OCI-LY7 (cell line): Measurements from ENCODE around the gene HSPB2. TPM values are rescaled to one million over a fixed set of nuclear protein-coding genes. Genes with fewer than 3 reads are reported as not detected.

Experiments
- BruUV-seq: library from RNA; stranded (reverse); fragments of 400-500 nt; replicated peaks from 2 replicates; lab custom pipeline; 2021; lab: Mats Ljungman, UMichigan
- CTCF ChIA-PET: fragments of 300-600 bp; sonication (Branson Sonifier 250); formaldehyde crosslinking; loops from one replicate; lab custom pipeline; 2022; ENCODE audit warnings: antibody characterized with exemption; ENCODE audit not compliant: unreplicated experiment; lab: Charles Lee
- POLR2A ChIA-PET: fragments of 300-600 bp; sonication (Branson Sonifier 250); formaldehyde crosslinking; loops from one replicate; lab custom pipeline; 2022; ENCODE audit warnings: antibody characterized with exemption; lab: Charles Lee
- DNase-seq: peaks from one replicate; pipeline ENCODE4 v3.0.0-alpha.2; 2015; ENCODE audit warnings: low spot score
- H2AFZ ChIP-seq: fragments of 200-600 bp; sonication (generic), shearing (Covaris generic); 2 replicates; pipeline ENCODE4 v1.6.1; 2014; ENCODE audit warnings: mild to moderate bottlenecking, antibody characterized with exemption, low read length, moderate library complexity
- H3K27ac ChIP-seq: fragments of 200-600 bp; sonication (generic); 2 replicates; pipeline ENCODE4 v1.5.1; 2014; ENCODE audit warnings: mixed run types, low read depth, mild to moderate bottlenecking, moderate library complexity, low read length, inconsistent platforms; ENCODE audit not compliant: poor library complexity, severe bottlenecking
- H3K36me3 ChIP-seq: fragments of 200-600 bp; sonication (generic); 2 replicates; pipeline ENCODE4 v1.6.1; 2014; ENCODE audit warnings: mild to moderate bottlenecking, antibody characterized with exemption, low read length, moderate library complexity, mixed read lengths; ENCODE audit not compliant: insufficient read depth
- H3K4me1 ChIP-seq: fragments of 200-600 bp; sonication (generic); 2 replicates; pipeline ENCODE4 v1.5.1; 2014; ENCODE audit warnings: mild to moderate bottlenecking, low read length; ENCODE audit not compliant: insufficient read depth, poor library complexity, severe bottlenecking
- H3K4me2 ChIP-seq: fragments of 200-600 bp; sonication (generic); 2 replicates; pipeline ENCODE4 v1.6.1; 2014; ENCODE audit warnings: mild to moderate bottlenecking, low read length
- H3K4me3 ChIP-seq: fragments of 200-600 bp; sonication (generic); 2 replicates; pipeline ENCODE4 v1.5.1; 2014; ENCODE audit warnings: mild to moderate bottlenecking, low read depth, low read length; ENCODE audit not compliant: poor library complexity, severe bottlenecking
- H3K79me2 ChIP-seq: fragments of 200-600 bp; sonication (generic); 2 replicates; pipeline ENCODE4 v1.6.1; 2016; ENCODE audit warnings: low read depth, mild to moderate bottlenecking, low read length, moderate library complexity, mixed read lengths; ENCODE audit not compliant: insufficient read depth
- H3K9me2 ChIP-seq: fragments of 200-600 bp; sonication (generic); 2 replicates; pipeline ENCODE4 v1.6.1; 2016; ENCODE audit warnings: mild to moderate bottlenecking, low read length, mixed read lengths; ENCODE audit not compliant: insufficient read depth
- H3K9me3 ChIP-seq: fragments of 200-600 bp; sonication (generic); 2 replicates; pipeline ENCODE4 v1.6.1; 2014; ENCODE audit warnings: mild to moderate bottlenecking, mixed run types, low read length, mixed read lengths
- H4K20me1 ChIP-seq: fragments of 200-600 bp; sonication (generic); 2 replicates; pipeline ENCODE4 v1.6.1; 2014; ENCODE audit warnings: mild to moderate bottlenecking, antibody characterized with exemption, low read length, moderate library complexity, mixed read lengths; ENCODE audit not compliant: insufficient read depth
- EZH2phosphoT487 ChIP-seq: fragments of 200-600 bp; sonication (generic); IDR thresholded peaks from 2 replicates; pipeline ENCODE4 v1.6.1; 2018; ENCODE audit warnings: low read depth, borderline replicate concordance, mild to moderate bottlenecking, mixed run types, antibody characterized with exemption, low read length, moderate library complexity, mixed read lengths
- intact Hi-C: fragments of 100-400 bp; cut with micrococcal nuclease; formaldehyde crosslinking; loops from one replicate; pipeline ENCODE4 v1.10.0; 2022; ENCODE audit not compliant: unreplicated experiment
- total RNA-seq, 2 experiments: library from RNA; depleted of rRNA in 1 of 2; stranded (reverse); fragments of >200 nt in 1 of 2; shearing (Covaris generic) in 1 of 2; gene quantifications; 2 replicates each; pipeline ENCODE4 v1.2.3, GENCODE V29; 2014 to 2022
- TF ChIP-seq, protein P1 (sequence below): fragments of 200-600 bp; sonication (generic); conservative IDR thresholded peaks from 2 replicates; pipeline ENCODE4 v1.5.1; 2014; ENCODE audit warnings: mild to moderate bottlenecking, antibody characterized with exemption, low read length, moderate library complexity, mixed read lengths

Gene HSPB2
- total RNA-seq, 2 experiments from 2014 or later: not detected

DNA sequence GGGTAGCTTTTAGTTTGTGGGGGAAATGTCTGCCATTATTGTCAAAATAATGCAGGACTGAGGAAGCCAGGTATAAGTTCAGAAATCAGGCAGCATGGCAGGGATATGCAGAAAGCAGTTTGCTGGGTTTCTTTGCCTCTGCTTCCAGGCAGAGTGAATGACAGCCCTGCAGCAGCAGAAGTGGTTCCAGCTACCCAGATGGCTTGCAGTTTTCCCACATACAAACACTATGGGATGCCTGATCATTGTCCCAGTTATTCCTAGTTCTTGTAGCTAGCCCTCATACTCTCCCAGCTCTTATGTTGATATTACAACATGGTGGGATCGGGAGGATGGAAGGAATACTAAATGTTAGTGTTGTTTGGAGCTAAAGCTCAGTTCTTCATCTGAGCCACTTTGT, 21.8 kb downstream of the HSPB2 start:
- no peak overlapping the region for H3K27ac ChIP-seq
- no peak overlapping the region for H2AFZ ChIP-seq
- intact Hi-C loops: loop anchor here (5.0 kb wide), 2 partner anchors 243 to 348 kb away; partner anchors contain the start of gene BCO2
- no peak for TF ChIP-seq EZH2phosphoT487
- TF ChIP-seq, protein P1, sequence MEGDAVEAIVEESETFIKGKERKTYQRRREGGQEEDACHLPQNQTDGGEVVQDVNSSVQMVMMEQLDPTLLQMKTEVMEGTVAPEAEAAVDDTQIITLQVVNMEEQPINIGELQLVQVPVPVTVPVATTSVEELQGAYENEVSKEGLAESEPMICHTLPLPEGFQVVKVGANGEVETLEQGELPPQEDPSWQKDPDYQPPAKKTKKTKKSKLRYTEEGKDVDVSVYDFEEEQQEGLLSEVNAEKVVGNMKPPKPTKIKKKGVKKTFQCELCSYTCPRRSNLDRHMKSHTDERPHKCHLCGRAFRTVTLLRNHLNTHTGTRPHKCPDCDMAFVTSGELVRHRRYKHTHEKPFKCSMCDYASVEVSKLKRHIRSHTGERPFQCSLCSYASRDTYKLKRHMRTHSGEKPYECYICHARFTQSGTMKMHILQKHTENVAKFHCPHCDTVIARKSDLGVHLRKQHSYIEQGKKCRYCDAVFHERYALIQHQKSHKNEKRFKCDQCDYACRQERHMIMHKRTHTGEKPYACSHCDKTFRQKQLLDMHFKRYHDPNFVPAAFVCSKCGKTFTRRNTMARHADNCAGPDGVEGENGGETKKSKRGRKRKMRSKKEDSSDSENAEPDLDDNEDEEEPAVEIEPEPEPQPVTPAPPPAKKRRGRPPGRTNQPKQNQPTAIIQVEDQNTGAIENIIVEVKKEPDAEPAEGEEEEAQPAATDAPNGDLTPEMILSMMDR: no peak
- no TSS peak for BruUV-seq
- H3K36me3 ChIP-seq: no peaks in the 10 kb centered on the region
- no peaks in the 10 kb centered on the region for H3K9me2 ChIP-seq
- no peak for DNase-seq
- H3K4me2 ChIP-seq: no peak overlapping the region
- H3K4me1 ChIP-seq: peaks cover 42% of the 10 kb centered on the region
- H3K9me3 ChIP-seq: no peaks in the 10 kb centered on the region
- CTCF ChIA-PET: interaction anchor here (1.4 kb wide), 1 partner anchor 8 kb away, joined by 7 read pairs; no protein-coding TSS in a partner anchor
- POLR2A ChIA-PET: interaction anchor here (0.6 to 6.4 kb wide), 10 partner anchors 8 to 117 kb away, joined by 3 to 54 read pairs (median 4); no protein-coding TSS in a partner anchor
- no peaks in the 10 kb centered on the region for H3K79me2 ChIP-seq
- H4K20me1 ChIP-seq: no peaks in the 10 kb centered on the region
- H3K4me3 ChIP-seq: no peak overlapping the region

DNA sequence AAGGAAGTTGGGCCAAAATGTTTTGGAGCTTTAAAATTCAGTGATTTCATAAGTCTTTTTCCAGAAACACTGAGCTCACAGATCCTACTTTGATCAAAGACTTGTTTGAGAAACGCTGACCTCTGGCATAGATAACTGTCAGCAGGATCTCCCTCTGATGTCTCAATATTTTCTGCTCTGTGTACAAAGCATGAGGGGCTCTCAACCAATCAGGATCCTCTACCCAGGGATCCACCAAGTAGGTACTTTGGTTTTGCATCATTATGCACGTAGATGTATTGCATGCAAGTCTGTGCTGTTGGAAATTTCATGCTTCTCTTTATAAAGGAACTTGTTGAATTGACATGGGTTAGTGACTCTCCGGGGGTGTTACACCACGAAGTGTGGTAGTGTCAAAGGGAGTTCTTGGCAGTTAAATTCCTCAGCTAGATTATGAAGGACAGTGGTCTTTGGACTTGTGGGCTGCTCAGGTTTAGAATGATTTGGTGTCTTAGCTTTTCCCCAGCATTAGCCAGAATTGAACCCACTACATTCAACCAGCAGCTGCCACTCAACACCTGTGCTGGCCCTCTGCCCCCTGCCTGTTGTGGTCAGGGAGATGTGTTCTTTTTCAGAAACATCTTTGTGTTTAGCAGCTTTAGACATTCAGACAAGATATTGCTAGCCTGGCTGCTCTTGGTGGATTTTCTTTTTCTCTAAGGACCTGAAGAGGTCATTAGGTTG, 22.9 kb downstream of the HSPB2 start:
- no peaks in the 10 kb centered on the region for H3K9me2 ChIP-seq
- H3K9me3 ChIP-seq: no peaks in the 10 kb centered on the region
- H3K27ac ChIP-seq: no peak overlapping the region
- H3K4me3 ChIP-seq: peak overlapping the region; percentile 70
- no peak for TF ChIP-seq EZH2phosphoT487
- TF ChIP-seq, protein P1: no peak
- H3K4me2 ChIP-seq: peak overlapping the region; percentile 83
- POLR2A ChIA-PET: interaction anchor here (0.5 to 6.4 kb wide), 19 partner anchors 9 to 349 kb away, joined by 3 to 54 read pairs (median 5); no protein-coding TSS in a partner anchor
- DNase-seq: peak; percentile 27
- no peaks in the 10 kb centered on the region for H4K20me1 ChIP-seq
- BruUV-seq: no TSS peak
- peaks cover 42% of the 10 kb centered on the region for H3K4me1 ChIP-seq
- intact Hi-C loops: loop anchor here (5.0 kb wide), 1 partner anchor 152 kb away; the partner anchor contains the start of genes SDHD and TIMM8B
- peak overlapping the region; percentile 98 for H2AFZ ChIP-seq
- H3K79me2 ChIP-seq: no peaks in the 10 kb centered on the region
- no peaks in the 10 kb centered on the region for H3K36me3 ChIP-seq
- CTCF ChIA-PET: interaction anchor here (1.4 kb wide), 1 partner anchor 9 kb away, joined by 7 read pairs; no protein-coding TSS in a partner anchor
